Activated naive CD8-positive, alpha-beta T cell treated with anti-CD3 and anti-CD28 coated beads for 36 hours (primary cell): ENCODE measurements around the gene ASPSCR1. TPM values are rescaled to one million over a fixed set of nuclear protein-coding genes. Genes with fewer than 3 reads are reported as not detected.
"Not testable (repeated sequence)": the region's sequence is repeated elsewhere in the genome, so short reads cannot be mapped to it uniquely, and the experiment has no call there.

ENCODE experiments used
- DNase-seq: peaks from one replicate; pipeline ENCODE4 v3.0.0; 2021
- H3K27ac Mint-ChIP-seq: one replicate; pipeline ENCODE4 v1.8.0; 2022; ENCODE audit warnings: mild to moderate bottlenecking, moderate library complexity, mixed read lengths
- H3K27me3 Mint-ChIP-seq: one replicate; pipeline ENCODE4 v1.8.0; 2022; ENCODE audit warnings: mild to moderate bottlenecking, mixed read lengths
- H3K36me3 Mint-ChIP-seq: one replicate; pipeline ENCODE4 v1.8.0; 2021; ENCODE audit warnings: mild to moderate bottlenecking, mixed read lengths
- H3K4me1 Mint-ChIP-seq: one replicate; pipeline ENCODE4 v1.8.0; 2021; ENCODE audit warnings: mixed read lengths
- H3K4me3 Mint-ChIP-seq: one replicate; pipeline ENCODE4 v1.8.0; 2022; ENCODE audit warnings: mild to moderate bottlenecking, moderate library complexity, mixed read lengths
- H3K9me3 Mint-ChIP-seq: one replicate; pipeline ENCODE4 v1.8.0; 2022; ENCODE audit warnings: mixed read lengths
- total RNA-seq, 2 experiments: library from RNA; stranded (reverse); gene quantifications; one replicate each; pipeline ENCODE4 v1.2.3, GENCODE V29; 2021

Gene ASPSCR1
- total RNA-seq, 2 experiments from 2014 or later = 21.7 to 22.5 TPM

GRCh38 chr17:81935709-81936084, 41.7 kb upstream of the ASPSCR1 start:
- Mint-ChIP-seq H3K4me3 (peak overlapping the region; percentile 89), H3K36me3 (peaks cover 19% of the 10 kb centered on the region), H3K27ac (peak overlapping the region; percentile 70), H3K27me3 (peaks cover 9% of the 10 kb centered on the region), H3K9me3 (no peaks in the 10 kb centered on the region), H3K4me1 (peaks cover 26% of the 10 kb centered on the region)
- DNase-seq = no peak

- H3K27ac Mint-ChIP-seq = no peak overlapping the region
- peaks cover 22% of the 10 kb centered on the region for H3K27me3 Mint-ChIP-seq
- H3K36me3 Mint-ChIP-seq = peaks cover 9% of the 10 kb centered on the region
- no peak overlapping the region for H3K4me3 Mint-ChIP-seq
- peaks cover 9% of the 10 kb centered on the region for H3K4me1 Mint-ChIP-seq
- no peak for DNase-seq
- H3K9me3 Mint-ChIP-seq = no peaks in the 10 kb centered on the region
Observed at GRCh38 chr17:81939218-81939617, 38.2 kb upstream of the ASPSCR1 start.

GRCh38 chr17:81939881-81940385, 37.5 kb upstream of the ASPSCR1 start:
- peaks cover 9% of the 10 kb centered on the region for H3K36me3 Mint-ChIP-seq
- peaks cover 23% of the 10 kb centered on the region for H3K27me3 Mint-ChIP-seq
- H3K4me3 Mint-ChIP-seq = no peak overlapping the region
- no peak for DNase-seq
- H3K27ac Mint-ChIP-seq = no peak overlapping the region
- H3K4me1 Mint-ChIP-seq = peaks cover 9% of the 10 kb centered on the region
- H3K9me3 Mint-ChIP-seq = no peaks in the 10 kb centered on the region

- Mint-ChIP-seq H3K27ac (no peak overlapping the region), H3K4me1 (peaks cover 7% of the 10 kb centered on the region), H3K9me3 (no peaks in the 10 kb centered on the region), H3K4me3 (no peak overlapping the region), H3K27me3 (peaks cover 23% of the 10 kb centered on the region), H3K36me3 (peaks cover 5% of the 10 kb centered on the region)
- DNase-seq = no peak
Observed at GRCh38 chr17:81940538-81941483, 36.6 kb upstream of the ASPSCR1 start.

- DNase-seq = no peak
- no peak overlapping the region for H3K27ac Mint-ChIP-seq
- no peak overlapping the region for H3K4me3 Mint-ChIP-seq
- H3K9me3 Mint-ChIP-seq = no peaks in the 10 kb centered on the region
- H3K4me1 Mint-ChIP-seq = peaks cover 4% of the 10 kb centered on the region
- H3K27me3 Mint-ChIP-seq = peaks cover 23% of the 10 kb centered on the region
- H3K36me3 Mint-ChIP-seq = peaks cover under 1% of the 10 kb centered on the region
Observed at GRCh38 chr17:81941484-81942166, 35.8 kb upstream of the ASPSCR1 start.

- H3K27me3 Mint-ChIP-seq = peaks cover 23% of the 10 kb centered on the region
- DNase-seq = no peak
- no peak overlapping the region for H3K27ac Mint-ChIP-seq
- no peak overlapping the region for H3K4me3 Mint-ChIP-seq
- H3K36me3 Mint-ChIP-seq = no peaks in the 10 kb centered on the region
- H3K4me1 Mint-ChIP-seq = peaks cover 4% of the 10 kb centered on the region
- H3K9me3 Mint-ChIP-seq = no peaks in the 10 kb centered on the region
Observed at GRCh38 chr17:81942167-81942553, 35.3 kb upstream of the ASPSCR1 start.

GRCh38 chr17:81944858-81945257, 32.6 kb upstream of the ASPSCR1 start:
- Mint-ChIP-seq H3K9me3 (no peaks in the 10 kb centered on the region), H3K36me3 (no peaks in the 10 kb centered on the region), H3K27me3 (peaks cover 23% of the 10 kb centered on the region), H3K27ac (no peak overlapping the region), H3K4me3 (no peak overlapping the region), H3K4me1 (no peaks in the 10 kb centered on the region)
- DNase-seq = no peak

- DNase-seq = no peak
- no peak within 1 kb of the TSS for H3K27ac Mint-ChIP-seq
- H3K9me3 Mint-ChIP-seq = no peaks in the 10 kb centered on the region
- H3K4me1 Mint-ChIP-seq = peaks cover 2% of the 10 kb centered on the region
- H3K27me3 Mint-ChIP-seq = peaks cover 16% of the 10 kb centered on the region
- H3K4me3 Mint-ChIP-seq = no peak within 1 kb of the TSS
- H3K36me3 Mint-ChIP-seq = no peaks in the 10 kb centered on the region
Observed at GRCh38 chr17:81947189-81947588, 30.2 kb upstream of the ASPSCR1 start, which contains the start of gene MYADML2. Gene MYADML2, minus strand, starts transcription at chr17:81947233. Its CDS starts 5,492 bp downstream, at chr17:81941741.

- Mint-ChIP-seq H3K4me1 (peaks cover 2% of the 10 kb centered on the region), H3K9me3 (no peaks in the 10 kb centered on the region), H3K27me3 (peaks cover 5% of the 10 kb centered on the region), H3K36me3 (no peaks in the 10 kb centered on the region), H3K27ac (no peak overlapping the region), H3K4me3 (no peak overlapping the region)
- DNase-seq = no peak
Observed at GRCh38 chr17:81948635-81949378, 28.6 kb upstream of the ASPSCR1 start.

GRCh38 chr17:81950501-81950900, 26.9 kb upstream of the ASPSCR1 start:
- H3K9me3 Mint-ChIP-seq = no peaks in the 10 kb centered on the region
- H3K4me1 Mint-ChIP-seq = peaks cover 2% of the 10 kb centered on the region
- H3K4me3 Mint-ChIP-seq = no peak overlapping the region
- H3K36me3 Mint-ChIP-seq = no peaks in the 10 kb centered on the region
- H3K27me3 Mint-ChIP-seq = no peaks in the 10 kb centered on the region
- no peak overlapping the region for H3K27ac Mint-ChIP-seq
- no peak for DNase-seq

GRCh38 chr17:81951785-81952684, 25.4 kb upstream of the ASPSCR1 start:
- H3K27ac Mint-ChIP-seq = no peak overlapping the region
- H3K4me3 Mint-ChIP-seq = no peak overlapping the region
- no peak for DNase-seq
- peaks cover 2% of the 10 kb centered on the region for H3K4me1 Mint-ChIP-seq
- H3K36me3 Mint-ChIP-seq = no peaks in the 10 kb centered on the region
- no peaks in the 10 kb centered on the region for H3K9me3 Mint-ChIP-seq
- H3K27me3 Mint-ChIP-seq = no peaks in the 10 kb centered on the region

GRCh38 chr17:81952792-81953228, 24.6 kb upstream of the ASPSCR1 start:
- Mint-ChIP-seq H3K9me3 (no peaks in the 10 kb centered on the region), H3K27ac (no peak overlapping the region), H3K36me3 (no peaks in the 10 kb centered on the region), H3K27me3 (peaks cover 6% of the 10 kb centered on the region), H3K4me3 (no peak overlapping the region), H3K4me1 (peaks cover 2% of the 10 kb centered on the region)
- DNase-seq = no peak

GRCh38 chr17:81953443-81953842, 24.0 kb upstream of the ASPSCR1 start:
- H3K36me3 Mint-ChIP-seq, H3K4me3 Mint-ChIP-seq, H3K9me3 Mint-ChIP-seq, H3K4me1 Mint-ChIP-seq, H3K27ac Mint-ChIP-seq, DNase-seq: not testable (repeated sequence)
- H3K27me3 Mint-ChIP-seq = peaks cover 13% of the 10 kb centered on the region
